Psoas muscle (tissue), 8 donors: ENCODE results near the gene KHDRBS1. TPM values are rescaled to one million over a fixed set of nuclear protein-coding genes. Genes with fewer than 3 reads are reported as not detected.

Source experiments
- ATAC-seq, 4 donors: fragments of 200-7000 bp; cut with Tn5 transposase; one replicate each; pipeline ENCODE4 v1.9.1; 2020; ENCODE audit warnings: moderate library complexity in 3 of 4, mild to moderate bottlenecking in 2 of 4
- DNase-seq, 2 donors: peaks; one replicate each; pipeline ENCODE4 v3.0.0-alpha.2; 2020
- H3K27ac ChIP-seq: fragments of 200-600 bp; one replicate; pipeline ENCODE4 v1.8.0; 2022
- H3K27me3 ChIP-seq, 3 donors: fragments of 200-600 bp in 1 of 3; one replicate each; pipeline versions ENCODE4 v1.6.1 to v1.8.0; 2013 to 2022; ENCODE audit warnings: low read length in 2 of 3, mild to moderate bottlenecking in 2 of 3, moderate library complexity in 1 of 3; ENCODE audit not compliant: insufficient read depth in 3 of 3
- H3K36me3 ChIP-seq, 2 donors: fragments of 200-600 bp in 1 of 2; one replicate each; pipeline versions ENCODE4 v1.6.1 to v1.8.0; 2013 to 2022; ENCODE audit warnings: low read depth in 1 of 2, mild to moderate bottlenecking in 1 of 2, moderate library complexity in 1 of 2; ENCODE audit not compliant: insufficient read depth in 1 of 2
- H3K4me1 ChIP-seq: fragments of 200-600 bp; one replicate; pipeline ENCODE4 v1.8.0; 2022
- H3K4me3 ChIP-seq: fragments of 200-600 bp; one replicate; pipeline ENCODE4 v1.8.0; 2022; ENCODE audit warnings: mild to moderate bottlenecking
- H3K9me3 ChIP-seq: fragments of 200-600 bp; one replicate; pipeline ENCODE4 v1.8.0; 2022
- CTCF ChIP-seq: fragments of 200-600 bp; IDR thresholded peaks from one replicate; pipeline ENCODE4 v1.8.0; 2022; ENCODE audit warnings: antibody characterized with exemption
- WGBS, 3 donors: extraction: QIAGEN DNeasy Blood & Tissue Kit; methylation state at CpG; one replicate each; pipeline versions ENCODE4 v1.1.6 to v1.1.7; 2013; 5-methylcytosine and 5-hydroxymethylcytosine counted together
- intact Hi-C, 2 donors: fragments of 100-400 bp; cut with DNase I; formaldehyde crosslinking; loops; one replicate each; pipeline versions ENCODE4 v1.11.0 to v1.14.2; 2022
- polyA plus RNA-seq, 3 donors: library from polyadenylated mRNA; stranded (reverse); fragments of 200-250 nt; gene quantifications; one replicate each; pipeline ENCODE4 v1.2.3, GENCODE V29; 2013
- total RNA-seq, 4 donors: library from RNA; stranded (reverse); fragmentation: NEBNext Ultra II Directional in 2 of 4; extraction: Animal tissue kit (Norgen Biotek cat#: 25700) in 2 of 4; gene quantifications; one replicate each; pipeline versions ENCODE4 v1.2.1 to v1.2.4, GENCODE V29; 2021 to 2023
- donor health status: healthy with polysubstance abuse.
- donor health status: DM: no; HTN: no; CAD: no; lungs with moderate emphysema.
- donor health status: Bipolar disorder and iron deficiency.
- donor health status: healthy.
- donor health status: DM: yes; HTN: yes; CAD: no.
- donor health status: DM: no; HTN: no; CAD: no.
- donor health status: DM: no; HTN: no; CAD: no.
- donor health status: DM: yes; HTN: yes; CAD: no.

KHDRBS1 gene
- total and polyA plus RNA-seq, 7 donors = 30.6 to 64.5 (median 46.5) TPM

GRCh38 chr1:31978843-31979400 lies 34.7 kb upstream of the KHDRBS1 start:
- no peak for TF ChIP-seq CTCF
- no peak overlapping the region for H3K4me3 ChIP-seq
- H3K36me3 ChIP-seq = no peaks in the 10 kb centered on the region
- H3K27me3 ChIP-seq = no peaks in the 10 kb centered on the region
- H3K27ac ChIP-seq = no peak overlapping the region
- no peaks in the 10 kb centered on the region for H3K4me1 ChIP-seq
- no peak for ATAC-seq
- no peaks in the 10 kb centered on the region for H3K9me3 ChIP-seq
- WGBS, 3 donors = 48 to 71% (median 59%) methylated on average over 4 of the region's 4 CpGs
- intact Hi-C loops = no loop called here
- no peak for DNase-seq

DNA sequence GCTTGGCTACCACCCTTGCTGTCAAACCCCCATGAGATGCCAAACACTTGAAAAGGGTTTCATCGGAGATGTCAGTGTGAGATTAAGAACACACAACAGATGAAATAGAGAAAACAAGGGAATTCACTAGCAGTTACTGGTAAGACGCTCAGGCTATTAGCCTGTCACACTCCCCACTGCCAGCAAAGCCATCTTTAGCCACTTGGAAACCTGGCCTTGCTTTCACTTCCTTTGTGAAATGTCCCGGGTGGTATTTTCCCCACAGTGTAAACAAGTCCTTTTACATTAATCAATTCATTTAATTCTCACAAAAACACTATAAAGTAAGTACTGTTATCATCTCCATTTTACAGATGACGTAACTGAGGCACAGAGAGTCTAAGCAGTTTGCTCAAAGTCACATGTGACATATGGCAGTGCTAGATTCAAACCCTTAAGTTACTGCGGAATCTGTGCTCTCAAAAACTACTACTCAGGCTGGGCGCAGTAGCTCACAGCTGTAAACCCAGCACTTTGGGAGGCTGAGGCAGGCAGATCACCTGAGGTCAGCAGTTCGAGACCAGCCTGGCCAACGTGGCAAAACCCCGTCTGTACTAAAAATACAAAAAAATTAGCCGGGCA lies 32.7 kb upstream of the KHDRBS1 start:
- intact Hi-C loops = no loop called here

DNA sequence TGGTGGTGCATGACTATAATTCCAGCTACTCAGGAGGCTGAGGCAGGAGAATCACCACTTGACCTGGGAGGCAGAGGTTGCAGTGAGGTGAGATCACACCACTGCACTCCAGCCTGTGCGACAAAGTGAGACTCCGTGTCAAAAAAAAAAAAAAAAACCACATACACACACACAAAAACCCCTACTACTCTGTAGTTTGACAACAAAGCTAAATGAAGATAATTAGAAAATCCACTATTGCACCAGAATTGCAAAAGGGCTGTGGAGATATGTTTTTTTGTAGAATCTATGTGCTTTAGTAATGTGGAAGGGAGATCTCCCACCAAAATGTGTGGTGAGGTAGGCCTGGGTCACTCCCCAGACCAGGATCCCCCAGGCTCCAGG lies 32.2 kb upstream of the KHDRBS1 start:
- TF ChIP-seq CTCF = no peak

More for the DNA sequence above, 32.7 kb upstream of the KHDRBS1 start:
- 83 to 86% (median 85%) methylated on average over 10 of the region's 10 CpGs for WGBS, 3 donors
- Histone ChIP-seq H3K27ac (no peak overlapping the region), H3K36me3 (no peaks in the 10 kb centered on the region), H3K9me3 (no peaks in the 10 kb centered on the region), H3K4me1 (no peaks in the 10 kb centered on the region), H3K4me3 (no peak overlapping the region), H3K27me3 (no peaks in the 10 kb centered on the region)
- TF ChIP-seq CTCF = no peak
- ATAC-seq (no peak), DNase-seq (no peak)

GRCh38 chr1:31981972-31982371 lies 31.7 kb upstream of the KHDRBS1 start:
- H3K27me3 ChIP-seq = no peaks in the 10 kb centered on the region
- no peak for TF ChIP-seq CTCF
- 31 to 54% (median 44%) methylated on average over 3 of the region's 3 CpGs for WGBS, 3 donors
- intact Hi-C loops = no loop called here
- H3K4me3 ChIP-seq = no peak overlapping the region
- DNase-seq (no peak), ATAC-seq (no peak)
- H3K4me1 ChIP-seq = no peaks in the 10 kb centered on the region
- no peaks in the 10 kb centered on the region for H3K36me3 ChIP-seq
- no peaks in the 10 kb centered on the region for H3K9me3 ChIP-seq
- H3K27ac ChIP-seq = no peak overlapping the region

More for the DNA sequence above, 32.2 kb upstream of the KHDRBS1 start:
- Histone ChIP-seq H3K4me1 (no peaks in the 10 kb centered on the region), H3K27ac (no peak overlapping the region), H3K36me3 (no peaks in the 10 kb centered on the region), H3K9me3 (no peaks in the 10 kb centered on the region), H3K4me3 (no peak overlapping the region), H3K27me3 (no peaks in the 10 kb centered on the region)
- intact Hi-C loops = no loop called here
- DNase-seq (no peak), ATAC-seq (no peak)
- WGBS, 3 donors = 84 to 92% (median 90%) methylated on average over 2 of the region's 2 CpGs
